HepG2 (cell line): Measurements from ENCODE around the gene DCUN1D3. TPM values are rescaled to one million over a fixed set of nuclear protein-coding genes. Genes with fewer than 3 reads are reported as not detected.
A peak's percentile ranks its signal among the peaks of the same experiment; 100 is the strongest.

ENCODE experiments used
- AKAP8 ChIP-seq: sonication (generic); formaldehyde crosslinking; IDR thresholded peaks from 2 replicates; pipeline ENCODE4 v1.5.1; 2020; ENCODE audit warnings: mild to moderate bottlenecking, missing genetic modification reagents
- BHLHE40 ChIP-seq: IDR thresholded peaks from 2 replicates; pipeline ENCODE4 v1.6.1; 2011; ENCODE audit warnings: low read length, improper control_type of control experiment
- MIXL1 ChIP-seq: IDR thresholded peaks from 2 replicates; pipeline ENCODE4 v1.6.1; 2016
- MXI1 ChIP-seq: IDR thresholded peaks from 3 replicates; pipeline ENCODE4 v1.6.1; 2012; ENCODE audit warnings: low read depth, low read length, inconsistent platforms, borderline replicate concordance
- MYNN ChIP-seq: sonication (generic); formaldehyde crosslinking; IDR thresholded peaks from 2 replicates; pipeline ENCODE4 v1.4.0; 2020; ENCODE audit warnings: mild to moderate bottlenecking, low read depth, missing genetic modification reagents
- PPARG ChIP-seq: conservative IDR thresholded peaks from 2 replicates; pipeline ENCODE4 v1.6.1; 2016; ENCODE audit warnings: missing biosample characterization, missing genetic modification reagents
- RBM22 ChIP-seq: fragments of 200-400 bp; formaldehyde crosslinking; optimal IDR thresholded peaks from 2 replicates; pipeline ENCODE3; 2017; ENCODE audit warnings: mild to moderate bottlenecking, low read length, moderate library complexity
- SETDB1 ChIP-seq: sonication (generic); formaldehyde crosslinking; IDR thresholded peaks from 2 replicates; pipeline ENCODE4 v1.5.1; 2020; ENCODE audit warnings: missing genetic modification reagents, mild to moderate bottlenecking, borderline replicate concordance
- SRSF4 ChIP-seq: fragments of 200-400 bp; formaldehyde crosslinking; IDR thresholded peaks from one replicate; pipeline ENCODE4 v1.6.1; 2018; ENCODE audit warnings: mild to moderate bottlenecking, low read depth, low read length, moderate library complexity; ENCODE audit not compliant: poor library complexity, severe bottlenecking
- SUZ12 ChIP-seq: fragments of 150-350 bp; IDR thresholded peaks from 2 replicates; pipeline ENCODE4 v1.6.1; 2014; ENCODE audit warnings: low read depth, low read length
- XRCC5 ChIP-seq: fragments of 200-400 bp; formaldehyde crosslinking; optimal IDR thresholded peaks from 2 replicates; pipeline ENCODE3; 2017; ENCODE audit warnings: mild to moderate bottlenecking, low read length
- ZBTB3 ChIP-seq: sonication (generic); formaldehyde crosslinking; IDR thresholded peaks from 2 replicates; pipeline ENCODE4 v1.4.0; 2020; ENCODE audit warnings: low read depth, mild to moderate bottlenecking, moderate library complexity, missing genetic modification reagents, borderline replicate concordance
- ZNF253 ChIP-seq: sonication (generic); formaldehyde crosslinking; IDR thresholded peaks from 2 replicates; pipeline ENCODE4 v1.8.0; 2022; ENCODE audit warnings: mild to moderate bottlenecking, missing genetic modification reagents, borderline replicate concordance
- ZNF513 ChIP-seq: sonication (generic); formaldehyde crosslinking; conservative IDR thresholded peaks from 2 replicates; pipeline ENCODE4 v1.5.0; 2020; ENCODE audit warnings: missing genetic modification reagents
- ZNF570 ChIP-seq: sonication (generic); formaldehyde crosslinking; IDR thresholded peaks from 2 replicates; pipeline ENCODE4 v1.4.0; 2020; ENCODE audit warnings: mild to moderate bottlenecking, missing genetic modification reagents, borderline replicate concordance
- ZNF629 ChIP-seq: sonication (generic); formaldehyde crosslinking; conservative IDR thresholded peaks from 2 replicates; pipeline ENCODE4 v1.5.0; 2020; ENCODE audit warnings: missing genetic modification reagents
- ZNF660 ChIP-seq: sonication (generic); formaldehyde crosslinking; IDR thresholded peaks from 2 replicates; pipeline ENCODE4 v1.5.1; 2020; ENCODE audit warnings: mild to moderate bottlenecking, low read depth, missing genetic modification reagents, borderline replicate concordance
- polyA plus RNA-seq, 8 experiments: library from polyadenylated mRNA; depleted of rRNA in 3 of 8; stranded (reverse) in 7 of 8; unstranded in 1 of 8; fragments of >200 nt; fragmentation: Illumina TruSeq in 4 of 8; extraction: Trizol in 4 of 8; gene quantifications; 2 replicates each; pipeline versions ENCODE4 v1.2.1 to v1.2.3, GENCODE V29; 2011 to 2016; ENCODE audit warnings: low read depth in 4 of 8, missing spikeins in 1 of 8, mixed read lengths in 1 of 8; ENCODE audit not compliant: insufficient read depth in 1 of 8
- total RNA-seq, 5 experiments: library from RNA; depleted of rRNA; stranded (reverse); fragments of >200 nt; fragmentation: Illumina TruSeq; extraction: Trizol; gene quantifications; 2 replicates each; pipeline ENCODE4 v1.2.3, GENCODE V29; 2016; ENCODE audit warnings: low read depth in 1 of 5
- TF ChIP-seq, protein P1 (sequence below): sonication (generic); formaldehyde crosslinking; IDR thresholded peaks from 2 replicates; pipeline ENCODE4 v1.4.0; 2020; ENCODE audit warnings: mild to moderate bottlenecking, missing genetic modification reagents
- TF ChIP-seq, protein P2 (sequence below): sonication (generic); formaldehyde crosslinking; IDR thresholded peaks from 2 replicates; pipeline ENCODE4 v1.5.0; 2020; ENCODE audit warnings: mild to moderate bottlenecking, missing genetic modification reagents
- TF ChIP-seq, protein P3 (sequence below): fragments of 450-650 bp; IDR thresholded peaks from 2 replicates; pipeline ENCODE4 v1.6.1; 2017; ENCODE audit warnings: mild to moderate bottlenecking

The DCUN1D3 gene
- total and polyA plus RNA-seq, 2 of the 13 experiments (the other 11 are each of a cell fraction or from before 2014, with no cell fraction given), result 5.0 to 19.3 TPM

GRCh38 chr16:20900299-20901067 is at the start of gene DCUN1D3, which contains the start of gene LYRM1 (continued):
- TF ChIP-seq ZNF253 (CRISPR knock-in tag), result no peak
- TF ChIP-seq BHLHE40, result peak; percentile 92
- peak; percentile 82 for TF ChIP-seq RBM22
- no peak for TF ChIP-seq ZNF513
- TF ChIP-seq MXI1, result peak; percentile 55; the same call in 2 of the 3 replicates
- TF ChIP-seq, protein P1, sequence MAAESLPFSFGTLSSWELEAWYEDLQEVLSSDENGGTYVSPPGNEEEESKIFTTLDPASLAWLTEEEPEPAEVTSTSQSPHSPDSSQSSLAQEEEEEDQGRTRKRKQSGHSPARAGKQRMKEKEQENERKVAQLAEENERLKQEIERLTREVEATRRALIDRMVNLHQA (CRISPR knock-in tag), result no peak
- TF ChIP-seq XRCC5, result peak; percentile 95
- TF ChIP-seq ZBTB3, result no peak; the same call in 1 of the 2 replicates
- TF ChIP-seq PPARG (CRISPR knock-in tag), result no peak
- no peak; the same call in 1 of the 2 replicates for TF ChIP-seq AKAP8
- peak; percentile 18; the same call in 1 of the 2 replicates for TF ChIP-seq MYNN
- TF ChIP-seq SETDB1 (CRISPR knock-in tag), result no peak
- TF ChIP-seq MIXL1, result no peak; the same call in 1 of the 2 replicates
- TF ChIP-seq ZNF660 (CRISPR knock-in tag), result no peak
- no peak for TF ChIP-seq SUZ12
- no peak for TF ChIP-seq ZNF629
- TF ChIP-seq, protein P2, sequence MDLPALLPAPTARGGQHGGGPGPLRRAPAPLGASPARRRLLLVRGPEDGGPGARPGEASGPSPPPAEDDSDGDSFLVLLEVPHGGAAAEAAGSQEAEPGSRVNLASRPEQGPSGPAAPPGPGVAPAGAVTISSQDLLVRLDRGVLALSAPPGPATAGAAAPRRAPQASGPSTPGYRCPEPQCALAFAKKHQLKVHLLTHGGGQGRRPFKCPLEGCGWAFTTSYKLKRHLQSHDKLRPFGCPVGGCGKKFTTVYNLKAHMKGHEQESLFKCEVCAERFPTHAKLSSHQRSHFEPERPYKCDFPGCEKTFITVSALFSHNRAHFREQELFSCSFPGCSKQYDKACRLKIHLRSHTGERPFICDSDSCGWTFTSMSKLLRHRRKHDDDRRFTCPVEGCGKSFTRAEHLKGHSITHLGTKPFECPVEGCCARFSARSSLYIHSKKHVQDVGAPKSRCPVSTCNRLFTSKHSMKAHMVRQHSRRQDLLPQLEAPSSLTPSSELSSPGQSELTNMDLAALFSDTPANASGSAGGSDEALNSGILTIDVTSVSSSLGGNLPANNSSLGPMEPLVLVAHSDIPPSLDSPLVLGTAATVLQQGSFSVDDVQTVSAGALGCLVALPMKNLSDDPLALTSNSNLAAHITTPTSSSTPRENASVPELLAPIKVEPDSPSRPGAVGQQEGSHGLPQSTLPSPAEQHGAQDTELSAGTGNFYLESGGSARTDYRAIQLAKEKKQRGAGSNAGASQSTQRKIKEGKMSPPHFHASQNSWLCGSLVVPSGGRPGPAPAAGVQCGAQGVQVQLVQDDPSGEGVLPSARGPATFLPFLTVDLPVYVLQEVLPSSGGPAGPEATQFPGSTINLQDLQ (CRISPR knock-in tag), result peak; percentile 88; the same call in 1 of the 2 replicates
- TF ChIP-seq ZNF570 (CRISPR knock-in tag), result no peak
- TF ChIP-seq, protein P3, sequence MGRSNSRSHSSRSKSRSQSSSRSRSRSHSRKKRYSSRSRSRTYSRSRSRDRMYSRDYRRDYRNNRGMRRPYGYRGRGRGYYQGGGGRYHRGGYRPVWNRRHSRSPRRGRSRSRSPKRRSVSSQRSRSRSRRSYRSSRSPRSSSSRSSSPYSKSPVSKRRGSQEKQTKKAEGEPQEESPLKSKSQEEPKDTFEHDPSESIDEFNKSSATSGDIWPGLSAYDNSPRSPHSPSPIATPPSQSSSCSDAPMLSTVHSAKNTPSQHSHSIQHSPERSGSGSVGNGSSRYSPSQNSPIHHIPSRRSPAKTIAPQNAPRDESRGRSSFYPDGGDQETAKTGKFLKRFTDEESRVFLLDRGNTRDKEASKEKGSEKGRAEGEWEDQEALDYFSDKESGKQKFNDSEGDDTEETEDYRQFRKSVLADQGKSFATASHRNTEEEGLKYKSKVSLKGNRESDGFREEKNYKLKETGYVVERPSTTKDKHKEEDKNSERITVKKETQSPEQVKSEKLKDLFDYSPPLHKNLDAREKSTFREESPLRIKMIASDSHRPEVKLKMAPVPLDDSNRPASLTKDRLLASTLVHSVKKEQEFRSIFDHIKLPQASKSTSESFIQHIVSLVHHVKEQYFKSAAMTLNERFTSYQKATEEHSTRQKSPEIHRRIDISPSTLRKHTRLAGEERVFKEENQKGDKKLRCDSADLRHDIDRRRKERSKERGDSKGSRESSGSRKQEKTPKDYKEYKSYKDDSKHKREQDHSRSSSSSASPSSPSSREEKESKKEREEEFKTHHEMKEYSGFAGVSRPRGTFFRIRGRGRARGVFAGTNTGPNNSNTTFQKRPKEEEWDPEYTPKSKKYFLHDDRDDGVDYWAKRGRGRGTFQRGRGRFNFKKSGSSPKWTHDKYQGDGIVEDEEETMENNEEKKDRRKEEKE, result no peak
- no peak for TF ChIP-seq SRSF4
